Lower lobe of right lung (tissue), 2 donors: ENCODE measurements around the gene PTCHD4. TPM values are rescaled to one million over a fixed set of nuclear protein-coding genes. Genes with fewer than 3 reads are reported as not detected.

ENCODE experiments used
- ATAC-seq, 2 donors: fragments of 200-7000 bp; cut with Tn5 transposase; one replicate each; pipeline ENCODE4 v1.9.1; 2020 to 2022; ENCODE audit warnings: mild to moderate bottlenecking in 2 of 2, moderate library complexity in 2 of 2
- DNase-seq: peaks from one replicate; pipeline ENCODE4 v3.0.0-alpha.2; 2020
- H3K27ac ChIP-seq: fragments of 200-600 bp; one replicate; pipeline ENCODE4 v1.8.0; 2022
- H3K27me3 ChIP-seq: fragments of 200-600 bp; one replicate; pipeline ENCODE4 v1.8.0; 2022; ENCODE audit warnings: low read depth
- H3K36me3 ChIP-seq: fragments of 200-600 bp; one replicate; pipeline ENCODE4 v1.8.0; 2022; ENCODE audit warnings: mild to moderate bottlenecking
- H3K4me1 ChIP-seq: fragments of 200-600 bp; one replicate; pipeline ENCODE4 v1.8.0; 2022
- H3K4me3 ChIP-seq: fragments of 200-600 bp; one replicate; pipeline ENCODE4 v1.8.0; 2022; ENCODE audit warnings: mild to moderate bottlenecking
- H3K9me3 ChIP-seq: fragments of 200-600 bp; one replicate; pipeline ENCODE4 v1.8.0; 2022
- CTCF ChIP-seq: fragments of 200-600 bp; IDR thresholded peaks from one replicate; pipeline ENCODE4 v1.8.0; 2022; ENCODE audit warnings: antibody characterized with exemption, mild to moderate bottlenecking
- intact Hi-C: fragments of 100-400 bp; cut with DNase I; formaldehyde crosslinking; loops from one replicate; pipeline ENCODE4 v1.11.0; 2022
- total RNA-seq: library from RNA; stranded (reverse); fragmentation: NEBNext Ultra II Directional; extraction: Animal tissue kit (Norgen Biotek cat#: 25700); gene quantifications from one replicate; pipeline ENCODE4 v1.2.1, GENCODE V29; 2021
- donor health status: DM: no; HTN: yes; CAD: no; lungs with severe emphysema.

The PTCHD4 gene
- total RNA-seq, 1 donor from 2014 or later: 2.3 TPM

DNA sequence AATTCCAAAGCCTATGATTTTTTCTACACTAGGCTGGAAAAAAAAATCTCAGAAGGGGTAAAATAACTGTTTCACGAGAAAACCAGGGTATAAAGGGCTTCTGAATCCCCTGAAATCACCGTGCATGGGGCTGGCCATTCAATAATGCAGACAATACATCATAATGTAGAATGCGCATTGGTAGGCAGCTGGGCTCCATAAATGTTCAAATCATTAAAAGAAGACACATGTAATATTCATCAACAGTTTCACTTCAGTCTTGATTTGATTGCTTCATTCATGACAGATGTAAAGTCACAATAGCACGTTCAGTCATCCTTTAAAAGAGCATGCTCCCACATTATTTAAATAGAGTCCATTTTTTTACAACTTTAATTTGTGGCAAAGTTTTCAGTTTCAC, 20.5 kb downstream of the PTCHD4 start:
- Histone ChIP-seq H3K4me3 (no peak overlapping the region), H3K9me3 (no peaks in the 10 kb centered on the region), H3K36me3 (no peaks in the 10 kb centered on the region), H3K4me1 (no peaks in the 10 kb centered on the region), H3K27ac (no peak overlapping the region), H3K27me3 (no peaks in the 10 kb centered on the region)
- no peak for ATAC-seq
- intact Hi-C loops: no loop called here
- no peak for DNase-seq
- no peak for TF ChIP-seq CTCF

- no peaks in the 10 kb centered on the region for H3K36me3 ChIP-seq
- no peak overlapping the region for H3K27ac ChIP-seq
- no peaks in the 10 kb centered on the region for H3K9me3 ChIP-seq
- ATAC-seq (no peak), DNase-seq (no peak)
- H3K4me3 ChIP-seq: no peak overlapping the region
- peak; percentile 32 for TF ChIP-seq CTCF
- no peaks in the 10 kb centered on the region for H3K27me3 ChIP-seq
- intact Hi-C loops: no loop called here
- no peaks in the 10 kb centered on the region for H3K4me1 ChIP-seq
These were observed 23.5 kb downstream of the PTCHD4 start for GRCh38 chr6:48087448-48087847.

GRCh38 chr6:48086187-48086586, 24.8 kb downstream of the PTCHD4 start:
- intact Hi-C loops: no loop called here

GRCh38 chr6:48085131-48085741, 25.8 kb downstream of the PTCHD4 start:
- H3K27ac ChIP-seq: no peak overlapping the region
- H3K27me3 ChIP-seq: no peaks in the 10 kb centered on the region
- intact Hi-C loops: no loop called here
- no peaks in the 10 kb centered on the region for H3K9me3 ChIP-seq
- no peaks in the 10 kb centered on the region for H3K36me3 ChIP-seq
- DNase-seq (no peak), ATAC-seq (no peak)
- TF ChIP-seq CTCF: no peak
- no peak overlapping the region for H3K4me3 ChIP-seq
- no peaks in the 10 kb centered on the region for H3K4me1 ChIP-seq

More at GRCh38 chr6:48086187-48086586, 24.8 kb downstream of the PTCHD4 start:
- Histone ChIP-seq H3K4me1 (no peaks in the 10 kb centered on the region), H3K9me3 (no peaks in the 10 kb centered on the region), H3K4me3 (no peak overlapping the region), H3K36me3 (no peaks in the 10 kb centered on the region), H3K27ac (no peak overlapping the region), H3K27me3 (no peaks in the 10 kb centered on the region)
- no peak for DNase-seq
- no peak for TF ChIP-seq CTCF
- ATAC-seq: no peak

DNA sequence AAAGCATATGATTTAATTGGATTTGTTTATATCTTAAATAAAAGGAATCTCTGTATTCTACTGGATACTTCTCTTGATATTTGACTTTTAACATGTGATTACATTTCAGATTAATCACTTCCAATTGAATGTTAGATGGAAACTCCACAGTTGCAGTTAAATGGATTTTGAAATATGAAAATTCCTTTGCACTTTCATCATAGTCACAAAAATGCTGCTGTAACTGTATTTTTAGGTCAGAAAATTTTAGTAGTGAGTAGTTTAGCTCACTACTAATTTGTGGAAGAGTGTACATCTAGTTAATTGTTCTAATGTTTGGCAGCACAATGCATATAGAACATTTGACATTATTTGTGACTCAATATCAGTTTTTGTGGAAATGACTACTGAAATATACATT, 26.8 kb downstream of the PTCHD4 start:
- intact Hi-C loops: no loop called here
- no peak overlapping the region for H3K4me3 ChIP-seq
- H3K27me3 ChIP-seq: no peaks in the 10 kb centered on the region
- no peak overlapping the region for H3K27ac ChIP-seq
- TF ChIP-seq CTCF: no peak
- H3K4me1 ChIP-seq: no peaks in the 10 kb centered on the region
- no peaks in the 10 kb centered on the region for H3K9me3 ChIP-seq
- no peaks in the 10 kb centered on the region for H3K36me3 ChIP-seq
- ATAC-seq (no peak), DNase-seq (no peak)
